CD8-positive, alpha-beta memory T cell (primary cell): ENCODE measurements around the gene ATP4A. TPM values are rescaled to one million over a fixed set of nuclear protein-coding genes. Genes with fewer than 3 reads are reported as not detected.
"Not testable (repeated sequence)": the region's sequence is repeated elsewhere in the genome, so short reads cannot be mapped to it uniquely, and the experiment has no call there.

Source experiments
- CTCF ChIA-PET: fragments of 350-600 bp; sonication (Branson Sonifier 250); formaldehyde crosslinking; loops from one replicate; lab custom pipeline; 2021; ENCODE audit warnings: antibody characterized with exemption; lab: Charles Lee
- POLR2A ChIA-PET: fragments of 350-600 bp; sonication (Branson Sonifier 250); formaldehyde crosslinking; loops from one replicate; lab custom pipeline; 2021; ENCODE audit warnings: antibody characterized with exemption; lab: Charles Lee
- DNase-seq, 5 donors: peaks; one replicate each; pipeline versions ENCODE4 v3.0.0 to v3.0.0-alpha.2; 2020 to 2022; ENCODE audit warnings: mixed read lengths in 1 of 5
- H3K27ac ChIP-seq: one replicate; pipeline ENCODE4 v1.7.0; 2013; ENCODE audit warnings: low read depth, mild to moderate bottlenecking, low read length, moderate library complexity
- H3K27me3 ChIP-seq: 2 replicates; pipeline ENCODE4 v1.7.0; 2013; ENCODE audit warnings: low read length, mild to moderate bottlenecking; ENCODE audit not compliant: insufficient read depth, poor library complexity, severe bottlenecking
- H3K36me3 ChIP-seq: 2 replicates; pipeline ENCODE4 v1.7.0; 2013; ENCODE audit warnings: mild to moderate bottlenecking, low read length, moderate library complexity; ENCODE audit not compliant: insufficient read depth
- H3K4me1 ChIP-seq: 2 replicates; pipeline ENCODE4 v1.7.0; 2013; ENCODE audit warnings: mild to moderate bottlenecking, low read length, moderate library complexity; ENCODE audit not compliant: insufficient read depth
- H3K4me3 ChIP-seq: 2 replicates; pipeline ENCODE4 v1.7.0; 2013; ENCODE audit warnings: mild to moderate bottlenecking, low read length
- H3K9me3 ChIP-seq: 2 replicates; pipeline ENCODE4 v1.7.0; 2013; ENCODE audit warnings: mild to moderate bottlenecking, low read length
- H3K27ac Mint-ChIP-seq, 8 donors: one replicate each; pipeline ENCODE4 v1.8.0; 2020 to 2021; ENCODE audit warnings: mixed read lengths in 8 of 8, mild to moderate bottlenecking in 6 of 8, inconsistent platforms in 3 of 8, moderate library complexity in 3 of 8
- H3K27me3 Mint-ChIP-seq, 2 donors: one replicate each; pipeline ENCODE4 v1.8.0; 2020 to 2021; ENCODE audit warnings: mixed read lengths in 2 of 2, mild to moderate bottlenecking in 1 of 2, moderate library complexity in 1 of 2
- H3K36me3 Mint-ChIP-seq, 3 donors: one replicate each; pipeline ENCODE4 v1.8.0; 2020 to 2021; ENCODE audit warnings: mixed read lengths in 3 of 3, inconsistent platforms in 1 of 3, mild to moderate bottlenecking in 1 of 3
- H3K4me1 Mint-ChIP-seq, 3 donors: one replicate each; pipeline ENCODE4 v1.8.0; 2020 to 2021; ENCODE audit warnings: mixed read lengths in 3 of 3, inconsistent platforms in 1 of 3, mild to moderate bottlenecking in 1 of 3
- H3K4me3 Mint-ChIP-seq, 7 donors: one replicate each; pipeline ENCODE4 v1.8.0; 2020 to 2021; ENCODE audit warnings: mixed read lengths in 7 of 7, mild to moderate bottlenecking in 6 of 7, moderate library complexity in 4 of 7, inconsistent platforms in 2 of 7
- H3K9me3 Mint-ChIP-seq, 5 donors: one replicate each; pipeline ENCODE4 v1.8.0; 2020 to 2022; ENCODE audit warnings: mixed read lengths in 5 of 5, mild to moderate bottlenecking in 3 of 5, moderate library complexity in 2 of 5, inconsistent platforms in 1 of 5
- polyA plus RNA-seq: library from polyadenylated mRNA; unstranded; fragments of 300-500 nt; fragmentation: Illumina TruSeq; gene quantifications from one replicate; pipeline ENCODE4 v1.2.3, GENCODE V29; 2021
- total RNA-seq, 2 experiments: library from RNA; stranded (reverse); gene quantifications; one replicate each; pipeline ENCODE4 v1.2.3, GENCODE V29; 2021

Gene ATP4A
- total and polyA plus RNA-seq, 3 experiments from 2014 or later: not detected

DNA sequence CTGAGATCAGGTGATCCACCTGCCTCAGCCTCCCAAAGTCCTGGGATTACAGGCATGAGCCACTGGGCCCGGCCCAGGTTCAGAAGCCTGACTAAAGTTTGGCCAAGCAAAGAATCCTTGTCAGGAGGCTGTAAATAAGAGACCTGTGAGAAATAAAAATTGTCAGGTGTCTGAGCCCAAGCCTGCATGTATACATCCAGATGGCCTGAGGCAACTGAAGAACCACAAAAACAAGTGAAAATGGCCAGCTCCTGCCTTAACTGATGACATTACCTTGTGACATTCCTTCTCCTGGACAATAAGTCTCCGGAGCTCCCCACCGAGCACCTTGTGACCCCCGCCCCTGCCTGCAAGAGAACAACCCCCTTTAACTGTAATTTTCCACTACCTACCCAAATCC lies 41.0 kb upstream of the ATP4A start:
- H3K36me3 Mint-ChIP-seq, H3K9me3 Mint-ChIP-seq, H3K27ac ChIP-seq, H3K36me3 ChIP-seq, H3K27ac Mint-ChIP-seq, POLR2A ChIA-PET, H3K9me3 ChIP-seq, H3K27me3 ChIP-seq, CTCF ChIA-PET, H3K4me1 ChIP-seq, H3K4me3 ChIP-seq, H3K4me1 Mint-ChIP-seq, H3K4me3 Mint-ChIP-seq, DNase-seq: not testable (repeated sequence)
- peaks cover 3 to 12% of the 10 kb centered on the region in 2 donors for H3K27me3 Mint-ChIP-seq

DNA sequence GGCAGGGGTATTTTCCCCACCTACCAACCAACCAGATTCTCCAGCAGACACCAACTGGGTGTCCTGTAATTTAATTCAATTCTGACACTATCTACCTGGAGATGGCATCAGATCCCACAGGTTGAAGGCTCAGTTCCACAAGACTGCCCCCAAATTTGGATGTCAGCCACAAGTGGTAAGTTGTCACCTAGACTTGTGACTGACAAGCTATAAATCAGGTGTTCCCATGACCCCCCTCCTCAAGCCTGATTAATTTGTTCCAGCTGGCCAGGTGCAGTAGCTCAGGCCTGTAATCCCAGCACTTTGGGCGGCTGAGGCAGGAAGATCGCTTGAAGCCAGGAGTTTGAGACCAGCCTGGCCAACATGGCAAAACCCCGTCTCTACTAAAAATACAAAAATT lies 38.5 kb upstream of the ATP4A start:
- no peaks in the 10 kb centered on the region for H3K4me1 ChIP-seq
- ChIA-PET POLR2A (no interaction called here), CTCF (interaction anchor here (1.1 to 1.2 kb wide), 2 partner anchors 10 to 11 kb away, joined by 3 to 4 read pairs; partner anchors contain the start of gene HAUS5)
- no peak for DNase-seq
- H3K27ac ChIP-seq: no peak overlapping the region
- Mint-ChIP-seq H3K4me1 (no peaks in the 10 kb centered on the region), H3K27ac (no peak overlapping the region), H3K9me3 (peaks cover 0 to 3% (median 0%) of the 10 kb centered on the region in 5 donors), H3K4me3 (no peak overlapping the region), H3K36me3 (peaks cover 0 to 4% (median 3%) of the 10 kb centered on the region in 3 donors), H3K27me3 (peaks cover 5 to 19% of the 10 kb centered on the region in 2 donors)
- H3K27me3 ChIP-seq: no peaks in the 10 kb centered on the region
- no peak overlapping the region for H3K4me3 ChIP-seq
- no peaks in the 10 kb centered on the region for H3K9me3 ChIP-seq
- H3K36me3 ChIP-seq: no peaks in the 10 kb centered on the region

DNA sequence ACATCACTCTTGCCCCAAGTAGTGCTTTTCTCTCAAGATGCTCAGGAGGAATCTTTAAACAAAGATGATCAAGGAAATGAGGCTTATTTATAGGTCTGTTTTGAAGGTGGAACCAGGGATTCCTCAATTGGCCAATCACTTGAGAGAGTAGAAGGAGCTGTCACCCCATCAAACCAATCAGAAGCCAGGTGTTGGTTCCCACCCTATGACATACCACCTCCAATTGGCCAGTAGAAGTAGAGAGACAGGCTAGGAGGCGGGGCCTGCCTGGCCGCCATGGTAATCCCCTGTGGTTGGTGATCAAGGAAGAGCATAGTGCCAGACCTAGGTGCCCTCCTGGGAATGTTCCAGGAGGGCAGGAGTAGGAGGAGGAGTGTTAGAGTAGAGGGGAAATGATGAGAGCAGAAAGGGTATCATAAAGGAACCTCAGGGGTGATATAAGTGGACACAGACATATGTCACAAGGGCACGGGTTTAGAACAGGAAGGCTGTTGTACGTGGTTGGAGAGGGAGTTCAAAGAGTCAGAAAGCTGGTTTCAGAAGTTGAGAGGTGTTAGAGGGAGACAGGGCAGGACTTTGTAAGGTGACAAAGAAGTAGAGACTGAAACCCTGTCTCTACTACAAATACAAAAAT lies 33.0 kb upstream of the ATP4A start:
- Mint-ChIP-seq H3K4me3 (no peak overlapping the region), H3K36me3 (peaks cover 0 to 3% (median 0%) of the 10 kb centered on the region in 3 donors), H3K27me3 (peaks cover 5 to 35% of the 10 kb centered on the region in 2 donors), H3K4me1 (peaks cover 0 to 2% (median 0%) of the 10 kb centered on the region in 3 donors), H3K27ac (peak overlapping the region in 1 of 8 donors; percentile 10), H3K9me3 (no peaks in the 10 kb centered on the region)
- Histone ChIP-seq H3K4me3 (no peak overlapping the region), H3K4me1 (no peaks in the 10 kb centered on the region), H3K9me3 (no peaks in the 10 kb centered on the region), H3K27me3 (no peaks in the 10 kb centered on the region), H3K27ac (no peak overlapping the region), H3K36me3 (no peaks in the 10 kb centered on the region)
- no peak for DNase-seq
- ChIA-PET CTCF (no interaction called here), POLR2A (no interaction called here)

DNA sequence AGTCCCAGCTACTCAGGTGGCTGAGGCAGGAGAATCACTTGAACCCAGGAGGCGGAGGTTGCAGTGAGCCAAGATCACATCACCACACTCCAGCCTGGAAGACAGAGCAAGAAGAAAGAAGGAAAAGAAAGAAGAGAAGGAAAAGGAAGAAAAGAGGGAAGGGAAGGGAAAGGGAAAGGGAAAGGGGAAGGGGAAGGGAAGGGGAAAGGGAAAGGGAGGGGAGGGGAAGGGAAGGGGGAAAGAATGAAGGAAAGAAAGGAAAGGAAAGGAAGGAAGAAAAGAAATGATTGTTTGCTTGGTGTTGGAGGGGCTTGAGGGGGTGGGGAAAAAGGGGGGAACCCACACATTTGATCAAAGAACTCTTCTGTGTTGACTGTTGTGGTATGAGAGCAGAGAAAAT lies 32.5 kb upstream of the ATP4A start:
- Mint-ChIP-seq H3K36me3 (no peaks in the 10 kb centered on the region), H3K4me3 (no peak overlapping the region), H3K4me1 (peaks cover 0 to 2% (median 0%) of the 10 kb centered on the region in 3 donors), H3K27me3 (peaks cover 5 to 30% of the 10 kb centered on the region in 2 donors), H3K9me3 (no peaks in the 10 kb centered on the region), H3K27ac (peak overlapping the region in 1 of 8 donors; percentile 63)
- Histone ChIP-seq H3K4me1 (no peaks in the 10 kb centered on the region), H3K27me3 (no peaks in the 10 kb centered on the region), H3K27ac (no peak overlapping the region), H3K9me3 (no peaks in the 10 kb centered on the region), H3K36me3 (no peaks in the 10 kb centered on the region), H3K4me3 (no peak overlapping the region)
- ChIA-PET CTCF (no interaction called here), POLR2A (no interaction called here)
- no peak for DNase-seq

DNA sequence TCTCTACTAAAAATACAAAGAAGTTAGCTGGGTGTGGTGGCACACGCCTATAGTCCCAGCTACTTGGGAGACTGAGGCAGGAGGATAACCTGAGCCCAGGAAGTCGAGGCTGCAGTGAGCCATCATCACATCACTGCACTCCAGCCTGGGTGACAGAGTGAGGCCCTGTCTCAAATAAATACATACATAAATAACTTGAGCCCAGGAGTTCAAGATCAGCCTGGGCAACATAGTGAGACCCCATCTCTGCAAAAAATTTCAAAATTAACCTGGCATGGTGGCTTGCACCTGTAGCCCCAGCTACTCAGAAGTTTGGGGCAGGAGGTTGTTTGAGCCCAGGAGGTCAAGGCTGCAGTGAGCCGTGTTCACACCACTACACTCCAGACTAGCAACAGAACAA lies 31.6 kb upstream of the ATP4A start:
- CTCF ChIA-PET: not testable (repeated sequence)

DNA sequence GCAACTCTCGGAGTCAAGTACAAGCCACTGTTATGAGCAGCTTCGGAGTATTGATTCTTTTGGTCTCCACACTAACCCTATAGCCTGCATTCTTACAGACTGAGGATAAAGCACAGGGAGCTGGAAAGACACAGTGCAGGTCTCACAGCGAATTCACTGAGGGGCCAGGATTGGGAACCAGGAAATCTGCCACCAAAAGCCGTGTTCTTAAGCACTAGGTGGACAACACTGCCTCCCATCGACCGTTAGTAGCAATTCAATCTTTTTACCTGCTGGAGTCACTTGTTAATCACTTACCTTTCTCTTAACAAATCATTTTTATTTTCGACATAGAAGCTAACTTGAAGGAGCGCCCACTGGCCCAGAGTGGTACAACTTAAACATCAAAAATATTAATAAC lies 28.8 kb upstream of the ATP4A start:
- Histone ChIP-seq H3K36me3 (no peaks in the 10 kb centered on the region), H3K27me3 (no peaks in the 10 kb centered on the region), H3K4me1 (no peaks in the 10 kb centered on the region), H3K27ac (no peak overlapping the region), H3K4me3 (no peak overlapping the region), H3K9me3 (no peaks in the 10 kb centered on the region)
- H3K27me3 Mint-ChIP-seq: peaks cover 6 to 19% of the 10 kb centered on the region in 2 donors
- POLR2A ChIA-PET: no interaction called here
- H3K4me3 Mint-ChIP-seq: no peak overlapping the region
- DNase-seq: peak in 2 of 5 donors; percentile 11 to 28
- peaks cover 0 to 2% (median 0%) of the 10 kb centered on the region in 3 donors for H3K4me1 Mint-ChIP-seq
- H3K36me3 Mint-ChIP-seq: no peaks in the 10 kb centered on the region
- no peaks in the 10 kb centered on the region for H3K9me3 Mint-ChIP-seq
- peak overlapping the region in 1 of 8 donors; percentile 60 for H3K27ac Mint-ChIP-seq
- CTCF ChIA-PET: interaction anchor here (0.6 to 1.5 kb wide), 6 partner anchors 9 to 97 kb away, joined by 3 to 5 read pairs (median 4); no protein-coding TSS in a partner anchor

More for the DNA sequence above, 31.6 kb upstream of the ATP4A start:
- H3K27me3 ChIP-seq, DNase-seq, H3K4me3 Mint-ChIP-seq, H3K4me1 Mint-ChIP-seq, H3K9me3 ChIP-seq, H3K27ac ChIP-seq, POLR2A ChIA-PET, H3K4me1 ChIP-seq, H3K9me3 Mint-ChIP-seq, H3K36me3 ChIP-seq, H3K4me3 ChIP-seq, H3K36me3 Mint-ChIP-seq: not testable (repeated sequence)
- Mint-ChIP-seq H3K27me3 (peaks cover 5 to 26% of the 10 kb centered on the region in 2 donors), H3K27ac (peak overlapping the region in 1 of 8 donors; percentile 77)

DNA sequence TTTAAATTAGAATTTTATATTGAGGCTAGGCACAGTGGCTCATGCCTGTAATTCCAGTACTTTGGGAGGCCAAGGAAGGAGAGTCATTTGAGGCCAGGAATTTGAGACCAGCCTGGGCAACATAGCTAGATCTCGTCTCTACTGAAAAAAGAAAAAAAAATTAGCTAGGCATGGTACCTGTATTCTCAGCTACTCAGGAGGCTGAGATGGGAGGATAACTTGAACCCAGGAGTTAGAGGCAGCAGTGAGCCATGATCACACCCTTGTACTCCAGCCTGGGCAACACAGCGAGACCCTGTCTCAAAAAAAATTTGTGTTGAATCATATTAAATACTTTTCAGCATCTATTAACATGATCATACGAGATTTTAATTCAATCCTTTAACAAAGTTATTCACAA lies 27.4 kb upstream of the ATP4A start:
- Histone ChIP-seq H3K4me3 (no peak overlapping the region), H3K27me3 (no peaks in the 10 kb centered on the region), H3K36me3 (no peaks in the 10 kb centered on the region), H3K27ac (no peak overlapping the region), H3K4me1 (no peaks in the 10 kb centered on the region), H3K9me3 (no peaks in the 10 kb centered on the region)
- Mint-ChIP-seq H3K4me3 (no peak overlapping the region), H3K4me1 (no peaks in the 10 kb centered on the region), H3K36me3 (no peaks in the 10 kb centered on the region), H3K27me3 (peaks cover 10 to 17% of the 10 kb centered on the region in 2 donors), H3K9me3 (no peaks in the 10 kb centered on the region), H3K27ac (no peak overlapping the region)
- no peak for DNase-seq
- POLR2A ChIA-PET: no interaction called here
- CTCF ChIA-PET: no interaction called here

DNA sequence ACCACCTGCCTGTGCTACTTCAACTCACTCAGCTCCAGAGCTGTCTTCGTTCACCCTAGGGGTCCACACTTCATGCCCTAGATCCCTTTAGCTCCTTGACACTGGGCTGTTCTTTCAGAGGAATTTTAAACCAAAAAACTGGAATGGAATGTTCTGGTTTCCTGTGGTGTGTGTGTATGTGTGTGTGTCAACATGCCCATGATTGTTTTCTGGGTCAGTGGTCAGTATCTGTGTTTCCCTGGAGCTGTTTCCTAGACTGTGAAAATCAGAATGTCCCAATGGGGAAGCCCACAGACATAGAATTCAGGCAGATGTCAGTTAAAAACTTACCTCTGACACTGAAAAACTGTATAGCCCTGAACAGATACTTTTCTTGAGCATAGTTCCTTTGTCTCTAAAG lies 23.9 kb upstream of the ATP4A start:
- H3K27me3 Mint-ChIP-seq: peaks cover 17 to 23% of the 10 kb centered on the region in 2 donors
- no peaks in the 10 kb centered on the region for H3K36me3 Mint-ChIP-seq
- no peak overlapping the region for H3K27ac Mint-ChIP-seq
- ChIA-PET CTCF (interaction anchor here (1.4 kb wide), 1 partner anchor 8 kb away, joined by 3 read pairs; no protein-coding TSS in a partner anchor), POLR2A (no interaction called here)
- no peaks in the 10 kb centered on the region for H3K9me3 Mint-ChIP-seq
- H3K4me1 Mint-ChIP-seq: no peaks in the 10 kb centered on the region
- Histone ChIP-seq H3K9me3 (no peaks in the 10 kb centered on the region), H3K4me1 (no peaks in the 10 kb centered on the region), H3K27me3 (no peaks in the 10 kb centered on the region), H3K27ac (no peak overlapping the region), H3K4me3 (no peak overlapping the region), H3K36me3 (no peaks in the 10 kb centered on the region)
- DNase-seq: no peak
- no peak overlapping the region for H3K4me3 Mint-ChIP-seq
